HEK293T (cell line): ENCODE data around the gene DCAF8.

Experiments
- CTBP1 ChIP-seq: fragments of 450-650 bp; IDR thresholded peaks from 2 replicates; pipeline ENCODE4 v1.6.1; 2016; ENCODE audit warnings: borderline replicate concordance
- ELF4 ChIP-seq: fragments of 450-650 bp; IDR thresholded peaks from 2 replicates; pipeline ENCODE4 v1.6.1; 2017; ENCODE audit warnings: antibody characterized with exemption
- NFRKB ChIP-seq: fragments of 450-650 bp; IDR thresholded peaks from 2 replicates; pipeline ENCODE4 v1.6.1; 2016; ENCODE audit warnings: mild to moderate bottlenecking, moderate library complexity

DNA sequence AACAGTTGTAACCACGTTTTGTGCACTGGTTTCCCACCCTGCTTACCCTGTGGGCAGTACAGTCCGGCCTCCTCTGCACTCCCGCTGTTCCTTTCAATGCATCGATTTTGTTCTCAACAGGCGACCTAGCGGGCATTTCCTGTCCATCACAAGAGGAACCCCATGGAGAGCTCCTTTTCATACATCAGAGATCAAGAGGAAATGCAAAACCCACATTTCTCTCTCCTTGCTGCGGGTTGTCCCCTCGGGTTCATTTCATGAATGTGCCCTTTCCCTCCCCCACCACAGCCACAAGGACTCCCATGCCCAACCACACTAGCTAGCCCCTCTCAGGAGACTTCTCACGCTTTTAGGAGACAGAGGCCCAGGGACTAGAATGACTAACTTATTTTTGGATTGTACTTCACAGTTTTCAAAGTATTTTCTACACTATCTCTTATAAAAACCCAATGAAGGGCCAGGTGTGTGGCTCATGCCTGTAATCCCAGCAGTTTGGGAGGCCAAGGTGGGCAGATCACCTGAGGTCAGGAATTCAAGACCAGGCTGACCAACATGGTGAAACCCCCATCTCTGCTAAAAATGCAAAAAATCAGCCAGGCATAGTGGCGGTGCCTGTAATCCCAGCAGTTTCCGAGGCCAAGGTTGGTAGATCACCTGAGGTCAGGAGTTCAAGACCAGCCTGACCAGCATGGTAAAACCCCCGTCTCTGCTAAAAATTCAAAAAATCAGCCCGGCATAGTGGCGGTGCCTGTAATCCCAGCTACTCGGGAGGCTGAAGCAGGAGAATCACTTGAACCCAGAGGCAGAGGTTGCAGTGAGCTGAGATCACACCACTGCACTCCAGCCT lies 92.6 kb downstream of the DCAF8 start:
- TF ChIP-seq ELF4 (no peak), CTBP1 (no peak), NFRKB (no peak)
